K562 (cell line): ENCODE measurements around the gene WDR20.

Experiments used
- CREM ChIP-seq: IDR thresholded peaks from 2 replicates; pipeline ENCODE4 v1.6.1; 2014; ENCODE audit warnings: antibody characterized with exemption, low read depth
- EP300 ChIP-seq: IDR thresholded peaks from 2 replicates; pipeline ENCODE4 v1.6.1; 2012; ENCODE audit warnings: low read length, improper control_type of control experiment
- FOXM1 ChIP-seq, 2 experiments: fragments of 450-650 bp in 1 of 2; sonication (generic) in 1 of 2; formaldehyde crosslinking in 1 of 2; IDR thresholded peaks; 2 replicates each; pipeline versions ENCODE4 v1.6.1 to v1.9.0; 2017 to 2022; ENCODE audit warnings: low read depth in 2 of 2, mild to moderate bottlenecking in 2 of 2, missing genetic modification reagents in 1 of 2, moderate library complexity in 1 of 2
- KLF10 ChIP-seq: fragments of 250-450 bp; sonication (Bioruptor Pico); IDR thresholded peaks from 2 replicates; pipeline ENCODE4 v1.6.1; 2021; ENCODE audit warnings: matching md5 sums
- MAX ChIP-seq: sonication (generic); formaldehyde crosslinking; IDR thresholded peaks from 2 replicates; pipeline ENCODE4 v1.9.0; 2022; ENCODE audit warnings: mild to moderate bottlenecking, missing genetic modification reagents
- MYBL2 ChIP-seq, 2 experiments: fragments of 450-650 bp in 1 of 2; sonication (generic) in 1 of 2; formaldehyde crosslinking in 1 of 2; IDR thresholded peaks; 2 replicates each; pipeline versions ENCODE4 v1.6.1 to v1.8.1; 2017 to 2022; ENCODE audit warnings: borderline replicate concordance in 1 of 2, inconsistent platforms in 1 of 2, low read depth in 1 of 2, mild to moderate bottlenecking in 1 of 2, missing genetic modification reagents in 1 of 2, moderate library complexity in 1 of 2
- SMAD4 ChIP-seq: fragments of 250-450 bp; sonication (Bioruptor Pico); conservative IDR thresholded peaks from 2 replicates; pipeline ENCODE4 v1.8.0; 2021; ENCODE audit warnings: inconsistent platforms, mild to moderate bottlenecking, moderate library complexity
- SP1 ChIP-seq: sonication (generic); formaldehyde crosslinking; IDR thresholded peaks from 2 replicates; pipeline ENCODE4 v1.8.1; 2022; ENCODE audit warnings: mild to moderate bottlenecking, missing genetic modification reagents
- ZBTB17 ChIP-seq: fragments of 450-650 bp; formaldehyde crosslinking; IDR thresholded peaks from 2 replicates; pipeline ENCODE4 v1.4.0; 2020; ENCODE audit warnings: mild to moderate bottlenecking
- ZFX ChIP-seq: sonication (generic); formaldehyde crosslinking; IDR thresholded peaks from 2 replicates; pipeline ENCODE4 v1.8.0; 2022; ENCODE audit warnings: mild to moderate bottlenecking, missing genetic modification reagents, moderate library complexity

- TF ChIP-seq MAX (CRISPR knock-in tag) (no peak), EP300 (no peak), ZBTB17 (CRISPR knock-in tag) (no peak), MYBL2 (IDR thresholded peaks at IDR 0.05; ENCODE audit: low read depth) (no peak), MYBL2 (CRISPR knock-in tag; IDR thresholded peaks at IDR 0.05; ENCODE audit: borderline replicate concordance) (no peak), CREM (no peak), SMAD4 (CRISPR knock-in tag) (no peak), SP1 (CRISPR knock-in tag) (no peak), ZFX (CRISPR knock-in tag) (no peak), FOXM1 (IDR thresholded peaks at IDR 0.05; ENCODE audit: low read depth) (no peak), FOXM1 (CRISPR knock-in tag; IDR thresholded peaks at IDR 0.05; ENCODE audit: low read depth) (no peak), KLF10 (no peak)
These were observed 17.6 kb downstream of the WDR20 start for GRCh38 chr14:102157346-102157745.
